HCT116 (cell line): Measurements from ENCODE around the gene TPST1.

ENCODE experiments used
- CEBPB ChIP-seq: IDR thresholded peaks from 2 replicates; pipeline ENCODE4 v1.6.1; 2012; ENCODE audit warnings: low read depth
- CTCF ChIP-seq, 3 experiments: fragments of 200-600 bp in 1 of 3; sonication (generic) in 1 of 3; IDR thresholded peaks in 2 of 3; conservative IDR thresholded peaks in 1 of 3; 2 replicates each; pipeline ENCODE4 v1.5.1; 2012 to 2017; ENCODE audit warnings: low read depth in 2 of 3, low read length in 2 of 3, antibody characterized with exemption in 1 of 3, borderline replicate concordance in 1 of 3, control low read depth in 1 of 3, mild to moderate bottlenecking in 1 of 3, mixed read lengths in 1 of 3, mixed run types in 1 of 3, moderate library complexity in 1 of 3; ENCODE audit not compliant: insufficient read depth in 1 of 3
- EGR1 ChIP-seq: IDR thresholded peaks from 2 replicates; pipeline ENCODE4 v1.6.1; 2012; ENCODE audit warnings: low read depth
- ELF1 ChIP-seq: IDR thresholded peaks from 2 replicates; pipeline ENCODE4 v1.6.1; 2012; ENCODE audit warnings: low read depth, borderline replicate concordance
- EZH2 ChIP-seq: fragments of 200-600 bp; sonication (generic); IDR thresholded peaks from 2 replicates; pipeline ENCODE4 v1.6.1; 2017; ENCODE audit warnings: antibody characterized with exemption, mixed run types
- EZH2phosphoT487 ChIP-seq: fragments of 200-600 bp; IDR thresholded peaks from 2 replicates; pipeline ENCODE4 v1.6.1; 2018; ENCODE audit warnings: antibody characterized with exemption, borderline replicate concordance
- FOSL1 ChIP-seq: IDR thresholded peaks from 2 replicates; pipeline ENCODE4 v1.6.1; 2012; ENCODE audit warnings: low read depth
- MAX ChIP-seq: IDR thresholded peaks from 2 replicates; pipeline ENCODE4 v1.6.1; 2012
- POLR2A ChIP-seq: IDR thresholded peaks from 2 replicates; pipeline ENCODE4 v1.7.0; 2011; ENCODE audit warnings: borderline replicate concordance; ENCODE audit not compliant: insufficient read depth, insufficient read length; ENCODE audit errors: extremely low read depth
- POLR2AphosphoS5 ChIP-seq: IDR thresholded peaks from 2 replicates; pipeline ENCODE4 v1.6.1; 2011; ENCODE audit warnings: mild to moderate bottlenecking, low read depth, low read length, moderate library complexity
- REST ChIP-seq: IDR thresholded peaks from 2 replicates; pipeline ENCODE4 v1.6.1; 2012; ENCODE audit warnings: low read depth
- SP1 ChIP-seq: IDR thresholded peaks from 2 replicates; pipeline ENCODE4 v1.6.1; 2012; ENCODE audit warnings: low read depth
- YY1 ChIP-seq: IDR thresholded peaks from 2 replicates; pipeline ENCODE4 v1.6.1; 2011; ENCODE audit warnings: low read length, low read depth, moderate library complexity, mild to moderate bottlenecking; ENCODE audit not compliant: insufficient replicate concordance; ENCODE audit errors: extremely low read depth
- ZNF274 ChIP-seq: fragments of 200-500 bp; sonication (Bioruptor generic); IDR thresholded peaks from 2 replicates; pipeline ENCODE4 v1.6.1; 2014; ENCODE audit warnings: mild to moderate bottlenecking, low read depth, low read length, inconsistent platforms

- TF ChIP-seq POLR2A = no peak
- no peak for TF ChIP-seq CTCF (IDR thresholded peaks at IDR 0.05 in 2 of 3, conservative IDR thresholded peaks at IDR 0.05 in 1 of 3; ENCODE audit: borderline replicate concordance in 1 of 3, insufficient read depth in 1 of 3, low read depth in 2 of 3, low read length in 2 of 3)
- TF ChIP-seq EZH2 = no peak
- TF ChIP-seq ELF1 = no peak
- TF ChIP-seq MAX = no peak
- no peak for TF ChIP-seq POLR2AphosphoS5
- no peak for TF ChIP-seq FOSL1
- no peak for TF ChIP-seq ZNF274
- no peak for TF ChIP-seq SP1
- TF ChIP-seq EGR1 = no peak
- TF ChIP-seq YY1 = no peak
- no peak for TF ChIP-seq REST
- no peak for TF ChIP-seq CEBPB
- no peak for TF ChIP-seq EZH2phosphoT487
These were observed 6.7 kb upstream of the TPST1 start for GRCh38 chr7:66198469-66198868.
